Activated B cell treated with CpG ODN at 0.5 μM for 24 hours (primary cell): ENCODE data around the gene ZSCAN29. TPM values are rescaled to one million over a fixed set of nuclear protein-coding genes. Genes with fewer than 3 reads are reported as not detected.

ENCODE experiments used
- total RNA-seq: library from RNA; stranded (reverse); gene quantifications from 2 replicates; pipeline ENCODE4 v1.2.3, GENCODE V29; 2022

ZSCAN29 gene
- total RNA-seq, 1 donor from 2014 or later = 50.6 TPM

Other genes with a start within 250 kb of the ZSCAN29 start
- 38.3 and 52.2 TPM in 2 replicates for gene TMEM62, start 237.5 kb downstream of the ZSCAN29 start, total RNA-seq
- 65.6 and 67.2 TPM in 2 replicates for gene CCNDBP1, start 185.6 kb downstream of the ZSCAN29 start, total RNA-seq
- gene EPB42, start 150.0 kb downstream of the ZSCAN29 start, total RNA-seq = not detected in 2 replicates
- gene TGM5, start 104.1 kb downstream of the ZSCAN29 start, total RNA-seq = 0.11 and 0.17 TPM in 2 replicates
- not detected in 2 replicates for gene TGM7, start 68.8 kb downstream of the ZSCAN29 start, total RNA-seq
- 15.5 and 17.1 TPM in 2 replicates for gene LCMT2, start 40.5 kb downstream of the ZSCAN29 start, total RNA-seq
- 24.0 and 31.2 TPM in 2 replicates for gene TUBGCP4, start 58 bp upstream of the ZSCAN29 start, total RNA-seq
- 53.9 and 54.6 TPM in 2 replicates for gene TP53BP1, start 122.1 kb upstream of the ZSCAN29 start, total RNA-seq
- 0.11 and 0.12 TPM in 2 replicates for gene MAP1A, start 146.6 kb upstream of the ZSCAN29 start, total RNA-seq
- 61.7 and 71.0 TPM in 2 replicates for gene PPIP5K1, start 219.2 kb upstream of the ZSCAN29 start, total RNA-seq
- gene CKMT1B, start 223.0 kb upstream of the ZSCAN29 start, total RNA-seq = not detected in 2 replicates
- gene STRC, start 247.8 kb upstream of the ZSCAN29 start, total RNA-seq = 0.42 and 0.49 TPM in 2 replicates